Mucosa of stomach (tissue), 1 donor: ENCODE measurements around the gene RAB3IL1.
"Not testable (repeated sequence)": the region's sequence is repeated elsewhere in the genome, so short reads cannot be mapped to it uniquely, and the experiment has no call there.

Experiments
- H3K27me3 ChIP-seq: one replicate; pipeline ENCODE4 v1.7.0; 2013; ENCODE audit warnings: mild to moderate bottlenecking, low read length; ENCODE audit not compliant: control insufficient read depth, insufficient read depth
- H3K36me3 ChIP-seq: one replicate; pipeline ENCODE4 v1.7.0; 2013; ENCODE audit warnings: low read length; ENCODE audit not compliant: control insufficient read depth, insufficient read depth
- H3K4me1 ChIP-seq: one replicate; pipeline ENCODE4 v1.7.0; 2013; ENCODE audit warnings: mild to moderate bottlenecking, low read length; ENCODE audit not compliant: control insufficient read depth, insufficient read depth
- H3K4me3 ChIP-seq: one replicate; pipeline ENCODE4 v1.7.0; 2013; ENCODE audit warnings: low read length
- H3K9ac ChIP-seq: one replicate; pipeline ENCODE4 v1.7.0; 2013; ENCODE audit warnings: mild to moderate bottlenecking, low read length, moderate library complexity
- H3K9me3 ChIP-seq: one replicate; pipeline ENCODE4 v1.7.0; 2013; ENCODE audit warnings: mild to moderate bottlenecking, low read length, moderate library complexity; ENCODE audit not compliant: control insufficient read depth
- donor health status: Pancreatic carcinoma.

RAB3IL1 gene

DNA sequence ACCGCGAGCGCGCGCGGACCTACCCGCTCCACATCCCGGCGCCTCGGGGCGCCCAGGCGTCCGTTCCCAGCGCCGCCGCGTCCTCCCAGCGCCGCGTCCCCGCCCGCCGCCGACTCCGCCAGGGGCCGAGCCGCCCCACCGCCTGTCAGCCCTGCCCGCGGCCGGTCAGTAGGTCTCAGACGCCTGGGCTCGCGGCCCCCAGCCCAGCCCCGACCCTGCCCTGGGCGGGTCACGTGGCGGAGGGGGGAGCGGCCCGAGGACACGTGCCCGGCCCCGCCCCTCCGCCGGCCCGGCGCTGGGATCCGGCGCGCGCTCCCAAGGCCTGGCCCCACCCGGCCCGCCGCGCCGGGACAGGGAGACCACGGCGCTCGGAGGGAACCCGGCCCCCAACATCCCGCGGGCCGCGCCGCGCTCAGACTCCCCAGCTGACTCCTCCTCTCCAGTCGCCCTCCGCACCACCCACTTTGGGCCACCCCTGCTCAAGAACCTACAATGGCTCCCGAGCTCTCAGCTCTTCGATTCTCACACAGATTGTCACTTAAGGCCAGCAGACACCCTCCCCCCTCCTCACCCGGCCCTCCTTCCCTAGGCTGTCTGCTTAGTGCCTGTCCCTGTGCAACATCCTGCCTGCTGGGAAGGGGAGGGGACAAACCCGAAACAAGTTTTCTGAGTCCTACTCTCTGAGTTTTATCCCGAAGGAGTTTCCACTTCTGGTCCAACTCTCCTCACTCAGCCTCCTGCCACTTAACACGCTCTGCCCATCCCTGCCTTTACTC lies at the start of gene RAB3IL1:
RAB3IL1 (minus strand) TSS at position 233 of the 776 bp plus-strand sequence; CDS start at position 34, 199 bp downstream.
- Histone ChIP-seq H3K9me3 (no peaks in the 10 kb centered on the region), H3K27me3 (peaks cover 36% of the 10 kb centered on the region), H3K4me1 (peaks cover 8% of the 10 kb centered on the region), H3K4me3 (no peak within 1 kb of the TSS), H3K36me3 (no peaks in the 10 kb centered on the region), H3K9ac (peak within 1 kb of the TSS; percentile 28)

DNA sequence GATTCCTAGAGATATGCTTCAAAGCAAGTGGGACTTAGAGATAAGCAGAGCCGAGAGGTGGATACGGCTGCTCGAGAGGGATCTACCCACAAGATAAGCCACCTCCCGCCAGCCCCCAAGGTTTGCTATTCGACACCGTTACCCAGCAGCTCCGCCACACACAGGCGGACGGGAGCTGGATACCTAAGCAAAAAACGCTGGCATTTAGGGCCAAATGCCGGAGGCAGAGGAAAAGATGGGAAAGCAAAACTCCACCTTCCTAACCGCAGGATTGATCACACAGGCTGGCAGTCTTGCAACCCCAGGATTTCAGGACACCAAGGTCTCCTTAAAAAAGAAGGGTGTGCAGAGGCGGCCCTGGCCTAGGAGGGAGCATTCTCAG lies 49.4 kb upstream of the RAB3IL1 start:
- Histone ChIP-seq H3K9me3 (no peaks in the 10 kb centered on the region), H3K4me3 (peak overlapping the region; percentile 96), H3K4me1 (peaks cover 46% of the 10 kb centered on the region), H3K9ac (peak overlapping the region; percentile 99), H3K36me3 (no peaks in the 10 kb centered on the region), H3K27me3 (no peaks in the 10 kb centered on the region)

- peaks cover 41% of the 10 kb centered on the region for H3K4me1 ChIP-seq
- H3K36me3 ChIP-seq, H3K9me3 ChIP-seq, H3K27me3 ChIP-seq: not testable (repeated sequence)
- peak overlapping the region; percentile 99 for H3K9ac ChIP-seq
- peak overlapping the region; percentile 21 for H3K4me3 ChIP-seq
Observed at GRCh38 chr11:61964666-61965271, 47.4 kb upstream of the RAB3IL1 start.

DNA sequence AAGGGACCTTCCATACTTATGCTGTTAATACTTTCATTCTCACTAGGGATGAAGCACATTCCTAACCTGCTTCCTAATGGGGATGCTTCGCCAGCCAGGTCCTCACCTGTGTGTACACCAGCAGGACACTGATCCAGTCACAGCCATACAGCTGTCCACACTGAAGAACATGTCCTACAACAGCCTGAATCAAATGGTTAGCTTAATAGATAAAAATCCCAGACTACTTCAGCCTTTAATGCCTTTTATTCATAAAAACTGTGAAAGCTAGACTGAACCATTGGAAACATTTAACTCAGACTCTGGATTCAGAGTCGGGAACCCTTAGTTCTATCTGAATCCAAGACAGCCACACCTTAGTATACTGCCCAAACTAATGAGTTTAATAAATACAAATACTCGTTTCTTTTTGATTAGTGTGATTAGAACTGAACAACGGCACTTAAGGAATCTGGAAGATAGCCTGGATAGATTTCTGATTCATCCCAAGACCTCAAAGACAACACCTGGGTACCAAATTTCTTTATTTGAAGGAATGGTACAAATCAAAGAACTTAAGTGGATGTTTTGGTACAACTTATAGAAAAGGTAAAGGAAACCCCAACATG lies 46.8 kb upstream of the RAB3IL1 start:
- Histone ChIP-seq H3K9ac (no peak overlapping the region), H3K4me3 (no peak overlapping the region), H3K27me3 (no peaks in the 10 kb centered on the region), H3K9me3 (no peaks in the 10 kb centered on the region), H3K36me3 (no peaks in the 10 kb centered on the region), H3K4me1 (peaks cover 44% of the 10 kb centered on the region)

DNA sequence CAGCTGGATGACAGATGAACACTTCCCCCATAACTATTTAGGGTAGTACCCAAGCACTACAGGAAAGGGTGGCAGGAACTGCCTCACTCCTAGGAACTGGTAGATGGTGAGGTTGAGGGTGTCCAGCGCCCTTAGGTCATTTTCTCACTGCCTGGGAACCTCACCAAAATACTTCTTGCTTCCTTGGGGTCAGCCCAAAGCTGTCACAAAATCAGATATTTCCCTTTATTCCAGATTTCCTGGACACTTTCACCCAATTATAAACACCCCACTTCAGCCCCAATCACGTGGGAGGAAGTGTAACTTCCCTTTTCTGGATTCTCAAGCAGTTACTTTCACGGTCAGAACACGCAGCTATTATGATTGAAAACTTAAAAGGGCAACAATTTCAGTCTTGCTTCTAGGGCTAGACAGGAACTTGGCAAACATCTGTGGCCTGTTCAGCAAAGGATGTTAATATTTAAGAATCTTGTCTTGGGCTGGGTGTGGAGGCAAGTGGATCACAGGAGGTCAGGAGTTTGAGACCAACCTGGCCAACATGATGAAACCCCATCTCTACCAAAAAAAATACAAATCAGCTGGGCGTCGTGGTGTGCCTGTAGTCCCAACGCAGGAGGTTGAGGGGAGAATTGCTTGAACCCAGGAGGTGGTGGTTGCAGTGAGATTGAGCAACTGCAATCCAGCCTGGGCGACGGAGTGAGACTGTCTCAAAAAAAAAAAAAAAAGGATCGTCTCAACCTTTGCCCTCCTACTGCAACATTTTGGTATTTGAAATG lies 46.1 kb upstream of the RAB3IL1 start:
- Histone ChIP-seq H3K9me3 (no peaks in the 10 kb centered on the region), H3K4me3 (no peak overlapping the region), H3K27me3 (no peaks in the 10 kb centered on the region), H3K4me1 (peaks cover 43% of the 10 kb centered on the region), H3K36me3 (no peaks in the 10 kb centered on the region), H3K9ac (peak overlapping the region; percentile 5)

GRCh38 chr11:61963016-61963281 lies 45.6 kb upstream of the RAB3IL1 start:
- H3K4me3 ChIP-seq, result no peak overlapping the region
- H3K4me1 ChIP-seq, result peaks cover 39% of the 10 kb centered on the region
- H3K36me3 ChIP-seq, result no peaks in the 10 kb centered on the region

GRCh38 chr11:61962213-61963015 lies 45.0 kb upstream of the RAB3IL1 start:
- Histone ChIP-seq H3K27me3 (no peaks in the 10 kb centered on the region), H3K36me3 (no peaks in the 10 kb centered on the region), H3K4me1 (peaks cover 39% of the 10 kb centered on the region), H3K4me3 (no peak overlapping the region), H3K9me3 (no peaks in the 10 kb centered on the region), H3K9ac (no peak overlapping the region)

More at GRCh38 chr11:61963016-61963281, 45.6 kb upstream of the RAB3IL1 start:
- H3K9ac ChIP-seq, result peak overlapping the region; percentile 5
- no peaks in the 10 kb centered on the region for H3K9me3 ChIP-seq
- H3K27me3 ChIP-seq, result no peaks in the 10 kb centered on the region

DNA sequence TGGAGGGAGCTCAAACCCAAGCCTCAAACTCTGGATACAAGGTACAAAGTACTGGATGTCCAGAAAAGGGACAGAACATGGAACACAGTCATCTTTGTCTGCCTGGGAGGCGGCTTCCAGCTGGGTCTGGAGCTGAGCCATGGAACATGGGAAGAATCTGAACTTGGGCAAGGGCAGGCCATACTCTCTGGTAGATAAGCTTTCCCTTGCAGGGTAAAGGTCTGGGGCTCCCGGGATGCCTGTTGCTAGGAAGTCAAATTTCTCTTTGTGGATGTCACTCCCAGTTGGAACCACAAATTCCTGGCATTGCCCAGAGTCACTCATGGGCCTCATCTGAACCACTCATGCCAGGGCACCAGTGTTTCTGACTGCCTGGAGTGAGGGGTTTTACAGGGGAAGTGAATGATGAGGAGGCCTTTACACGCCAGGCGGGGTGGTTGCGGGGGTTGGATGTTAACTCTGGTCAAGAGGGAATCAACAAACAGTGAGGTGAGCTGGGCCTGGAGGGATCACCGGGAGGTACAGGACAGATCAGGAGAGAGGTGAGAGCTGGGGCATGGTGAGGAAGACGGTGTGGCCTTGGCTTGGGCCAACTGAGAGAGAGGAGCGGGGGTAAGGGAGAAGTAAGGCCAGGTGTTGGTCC lies 44.3 kb upstream of the RAB3IL1 start:
- Histone ChIP-seq H3K4me1 (peaks cover 39% of the 10 kb centered on the region), H3K36me3 (no peaks in the 10 kb centered on the region), H3K9me3 (no peaks in the 10 kb centered on the region), H3K4me3 (no peak overlapping the region), H3K27me3 (no peaks in the 10 kb centered on the region), H3K9ac (no peak overlapping the region)

- no peaks in the 10 kb centered on the region for H3K9me3 ChIP-seq
- no peak overlapping the region for H3K4me3 ChIP-seq
- peaks cover 45% of the 10 kb centered on the region for H3K4me1 ChIP-seq
- H3K9ac ChIP-seq, result no peak overlapping the region
- H3K27me3 ChIP-seq, result peaks cover 7% of the 10 kb centered on the region
- no peaks in the 10 kb centered on the region for H3K36me3 ChIP-seq
Observed at GRCh38 chr11:61960532-61960931, 43.2 kb upstream of the RAB3IL1 start.

GRCh38 chr11:61959678-61960077 lies 42.3 kb upstream of the RAB3IL1 start:
- H3K9me3 ChIP-seq, result no peaks in the 10 kb centered on the region
- H3K9ac ChIP-seq, result no peak overlapping the region
- no peak overlapping the region for H3K4me3 ChIP-seq
- H3K27me3 ChIP-seq, result peaks cover 16% of the 10 kb centered on the region
- peaks cover 51% of the 10 kb centered on the region for H3K4me1 ChIP-seq
- H3K36me3 ChIP-seq, result no peaks in the 10 kb centered on the region

DNA sequence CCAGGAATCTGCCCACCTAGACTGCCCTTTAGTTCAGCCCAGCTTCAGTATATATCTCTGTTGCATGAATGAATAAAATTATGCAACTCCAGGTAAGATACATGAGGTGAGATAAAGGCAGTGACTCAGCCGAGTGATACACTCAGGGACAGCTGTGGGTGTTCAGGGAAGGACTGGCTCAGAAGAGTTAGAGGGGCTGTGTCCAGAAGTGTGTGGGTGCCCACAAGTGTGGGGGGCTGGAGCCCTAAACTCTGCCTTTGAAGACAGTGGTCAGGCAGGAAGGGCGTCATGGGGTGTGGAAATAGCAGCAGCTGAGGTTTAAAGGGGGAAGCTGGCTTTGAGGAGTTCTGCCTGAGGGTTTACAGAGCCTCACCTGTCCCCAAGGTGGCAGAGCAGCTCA lies 41.7 kb upstream of the RAB3IL1 start:
- Histone ChIP-seq H3K4me3 (no peak overlapping the region), H3K9ac (no peak overlapping the region), H3K4me1 (peaks cover 48% of the 10 kb centered on the region), H3K36me3 (no peaks in the 10 kb centered on the region), H3K9me3 (no peaks in the 10 kb centered on the region), H3K27me3 (peaks cover 21% of the 10 kb centered on the region)
